ENCODE data around the gene IL1R1. TPM values are rescaled to one million over a fixed set of nuclear protein-coding genes. Genes with fewer than 3 reads are reported as not detected.
A peak's percentile ranks its signal among the peaks of the same experiment; 100 is the strongest.

Gene IL1R1
- polyA plus RNA-seq, 1 donor: 21.6 TPM

DNA sequence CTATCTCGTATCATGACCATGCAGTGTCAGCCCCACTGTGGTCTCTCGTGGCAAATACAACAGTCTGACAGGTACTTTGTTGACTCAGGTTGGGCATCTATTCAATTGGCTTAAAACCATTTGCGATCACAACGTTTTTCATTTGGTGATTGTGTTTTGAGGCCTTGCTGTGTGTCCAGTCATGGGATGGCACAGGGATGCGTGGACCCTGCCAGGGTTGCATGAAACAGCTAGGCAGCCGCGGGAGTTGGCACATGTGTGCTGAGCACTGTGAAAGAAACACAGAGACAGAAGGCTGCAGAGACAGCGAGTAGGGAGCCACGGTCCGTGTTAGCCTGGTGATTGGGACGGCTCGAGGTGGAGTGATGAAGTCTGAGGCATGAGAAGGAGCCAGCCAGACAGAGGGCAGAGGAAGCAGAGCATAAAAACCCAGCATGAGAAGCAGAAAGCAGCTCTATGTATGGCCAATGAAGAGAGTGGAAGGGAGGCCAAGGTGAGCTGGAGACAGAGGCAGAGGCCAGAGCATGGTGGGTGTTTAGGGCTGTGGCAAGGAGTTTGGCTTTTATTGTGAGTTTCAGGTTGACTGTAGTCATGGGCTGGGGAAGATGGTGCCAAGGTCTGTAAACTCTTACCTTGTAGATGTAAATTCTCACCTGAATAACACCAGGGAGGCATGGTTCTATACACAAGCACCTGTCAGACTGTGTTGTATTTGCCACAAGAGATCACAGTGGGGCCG, 31.8 kb upstream of the IL1R1 start:
- no CpG with 5 or more reads among the region's 13 CpGs for WGBS (ENCODE audit: insufficient coverage, low lambda C conversion rate)
- Histone ChIP-seq H3K4me3 (ENCODE audit: low read length) (no peak overlapping the region), H3K36me3 (ENCODE audit: control insufficient read depth, insufficient read depth, low read length) (no peaks in the 10 kb centered on the region), H3K27me3 (ENCODE audit: control insufficient read depth, insufficient read depth, low read length) (no peaks in the 10 kb centered on the region), H3K4me1 (ENCODE audit: control insufficient read depth, insufficient read depth, low read length) (no peaks in the 10 kb centered on the region), H3K27ac (ENCODE audit: low read length) (no peak overlapping the region), H3K9me3 (ENCODE audit: control insufficient read depth, low read depth, low read length) (no peaks in the 10 kb centered on the region)
- no peak for DNase-seq

DNA sequence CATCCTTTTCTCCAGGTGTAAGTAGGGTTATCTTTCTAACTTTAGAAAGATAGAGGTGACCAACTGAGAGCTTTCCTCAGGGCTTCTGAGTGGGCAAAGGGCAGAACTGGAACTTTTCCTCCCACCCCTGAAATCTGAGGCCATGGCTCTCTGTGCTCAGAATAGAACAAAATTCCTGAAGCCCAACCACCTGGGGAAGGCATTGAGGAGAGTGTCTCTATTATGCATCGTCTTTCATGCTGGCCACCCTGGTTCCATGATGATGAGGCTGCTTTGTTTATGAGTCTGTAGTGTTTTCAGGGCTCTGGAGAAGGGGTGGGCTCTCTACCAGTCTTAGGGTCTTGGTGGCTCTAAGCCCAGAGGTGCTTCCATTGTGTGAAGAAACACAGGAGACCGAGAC, 30.7 kb upstream of the IL1R1 start:
- no peaks in the 10 kb centered on the region for H3K27me3 ChIP-seq (ENCODE audit: control insufficient read depth, insufficient read depth, low read length)
- WGBS (ENCODE audit: insufficient coverage, low lambda C conversion rate): no CpG with 5 or more reads among the region's 2 CpGs
- H3K9me3 ChIP-seq (ENCODE audit: control insufficient read depth, low read depth, low read length): no peaks in the 10 kb centered on the region
- H3K27ac ChIP-seq (ENCODE audit: low read length): no peak overlapping the region
- H3K4me3 ChIP-seq (ENCODE audit: low read length): no peak overlapping the region
- no peaks in the 10 kb centered on the region for H3K36me3 ChIP-seq (ENCODE audit: control insufficient read depth, insufficient read depth, low read length)
- no peak for DNase-seq
- H3K4me1 ChIP-seq (ENCODE audit: control insufficient read depth, insufficient read depth, low read length): no peaks in the 10 kb centered on the region

GRCh38 chr2:102112271-102112670, 30.3 kb upstream of the IL1R1 start:
- no CpG with 5 or more reads among the region's 1 CpG for WGBS (ENCODE audit: insufficient coverage, low lambda C conversion rate)
- Histone ChIP-seq H3K4me1 (ENCODE audit: control insufficient read depth, insufficient read depth, low read length) (no peaks in the 10 kb centered on the region), H3K4me3 (ENCODE audit: low read length) (no peak overlapping the region), H3K9me3 (ENCODE audit: control insufficient read depth, low read depth, low read length) (no peaks in the 10 kb centered on the region), H3K27me3 (ENCODE audit: control insufficient read depth, insufficient read depth, low read length) (no peaks in the 10 kb centered on the region), H3K27ac (ENCODE audit: low read length) (no peak overlapping the region), H3K36me3 (ENCODE audit: control insufficient read depth, insufficient read depth, low read length) (no peaks in the 10 kb centered on the region)
- DNase-seq: no peak

- no peak overlapping the region for H3K27ac ChIP-seq (ENCODE audit: low read length)
- H3K36me3 ChIP-seq (ENCODE audit: control insufficient read depth, insufficient read depth, low read length): no peaks in the 10 kb centered on the region
These were observed 29.6 kb upstream of the IL1R1 start for GRCh38 chr2:102112692-102113665.

GRCh38 chr2:102114290-102114721, 28.2 kb upstream of the IL1R1 start:
- DNase-seq: no peak
- no peaks in the 10 kb centered on the region for H3K9me3 ChIP-seq (ENCODE audit: control insufficient read depth, low read depth, low read length)
- H3K4me3 ChIP-seq (ENCODE audit: low read length): no peak overlapping the region
- 100% methylated on average over 1 of the region's 6 CpGs for WGBS (ENCODE audit: insufficient coverage, low lambda C conversion rate)
- H3K27me3 ChIP-seq (ENCODE audit: control insufficient read depth, insufficient read depth, low read length): no peaks in the 10 kb centered on the region
- no peaks in the 10 kb centered on the region for H3K4me1 ChIP-seq (ENCODE audit: control insufficient read depth, insufficient read depth, low read length)
- H3K27ac ChIP-seq (ENCODE audit: low read length): peak overlapping the region; percentile 43
- no peaks in the 10 kb centered on the region for H3K36me3 ChIP-seq (ENCODE audit: control insufficient read depth, insufficient read depth, low read length)

More at GRCh38 chr2:102112692-102113665, 29.6 kb upstream of the IL1R1 start:
- no peaks in the 10 kb centered on the region for H3K27me3 ChIP-seq (ENCODE audit: control insufficient read depth, insufficient read depth, low read length)
- WGBS (ENCODE audit: insufficient coverage, low lambda C conversion rate): 100% methylated on average over 3 of the region's 10 CpGs
- H3K4me1 ChIP-seq (ENCODE audit: control insufficient read depth, insufficient read depth, low read length): no peaks in the 10 kb centered on the region
- H3K9me3 ChIP-seq (ENCODE audit: control insufficient read depth, low read depth, low read length): no peaks in the 10 kb centered on the region
- no peak overlapping the region for H3K4me3 ChIP-seq (ENCODE audit: low read length)
- no peak for DNase-seq

GRCh38 chr2:102114851-102115497, 27.6 kb upstream of the IL1R1 start:
- 40% methylated on average over 1 of the region's 5 CpGs for WGBS (ENCODE audit: insufficient coverage, low lambda C conversion rate)
- H3K4me1 ChIP-seq (ENCODE audit: control insufficient read depth, insufficient read depth, low read length): no peaks in the 10 kb centered on the region
- no peaks in the 10 kb centered on the region for H3K27me3 ChIP-seq (ENCODE audit: control insufficient read depth, insufficient read depth, low read length)
- no peaks in the 10 kb centered on the region for H3K36me3 ChIP-seq (ENCODE audit: control insufficient read depth, insufficient read depth, low read length)
- H3K4me3 ChIP-seq (ENCODE audit: low read length): no peak overlapping the region
- no peaks in the 10 kb centered on the region for H3K9me3 ChIP-seq (ENCODE audit: control insufficient read depth, low read depth, low read length)
- H3K27ac ChIP-seq (ENCODE audit: low read length): peak overlapping the region; percentile 43
- no peak for DNase-seq

- WGBS (ENCODE audit: insufficient coverage, low lambda C conversion rate): 81% methylated on average over 5 of the region's 8 CpGs
- peak overlapping the region; percentile 39 for H3K27ac ChIP-seq (ENCODE audit: low read length)
- no peaks in the 10 kb centered on the region for H3K4me1 ChIP-seq (ENCODE audit: control insufficient read depth, insufficient read depth, low read length)
- H3K36me3 ChIP-seq (ENCODE audit: control insufficient read depth, insufficient read depth, low read length): no peaks in the 10 kb centered on the region
- H3K4me3 ChIP-seq (ENCODE audit: low read length): no peak overlapping the region
- no peaks in the 10 kb centered on the region for H3K9me3 ChIP-seq (ENCODE audit: control insufficient read depth, low read depth, low read length)
- H3K27me3 ChIP-seq (ENCODE audit: control insufficient read depth, insufficient read depth, low read length): no peaks in the 10 kb centered on the region
- DNase-seq: peak in 1 of 2 donors; percentile 33
These were observed 25.7 kb upstream of the IL1R1 start for GRCh38 chr2:102116630-102117471.

DNA sequence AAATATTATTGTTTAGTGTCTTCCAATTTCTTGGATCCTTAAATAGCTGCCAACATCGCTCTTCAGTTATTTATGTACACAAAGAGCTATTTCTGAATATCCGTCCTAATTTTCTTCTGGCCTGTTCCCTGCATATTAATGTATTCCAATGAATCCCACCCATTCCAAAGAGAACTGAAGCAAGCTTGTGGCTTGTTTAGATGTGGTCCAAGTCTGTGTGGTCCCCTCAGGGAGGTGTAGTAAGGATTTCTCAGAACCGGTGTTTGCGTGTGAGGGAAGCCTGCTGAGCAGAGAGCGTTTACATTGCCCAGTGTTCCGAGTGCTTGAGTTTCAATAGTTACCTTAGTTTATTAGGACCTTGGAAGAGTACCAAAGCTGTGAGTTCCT, 25.1 kb upstream of the IL1R1 start:
- no peaks in the 10 kb centered on the region for H3K4me1 ChIP-seq (ENCODE audit: control insufficient read depth, insufficient read depth, low read length)
- H3K4me3 ChIP-seq (ENCODE audit: low read length): no peak overlapping the region
- H3K9me3 ChIP-seq (ENCODE audit: control insufficient read depth, low read depth, low read length): no peaks in the 10 kb centered on the region
- DNase-seq: peak in 1 of 2 donors; percentile 44
- H3K27ac ChIP-seq (ENCODE audit: low read length): no peak overlapping the region
- no peaks in the 10 kb centered on the region for H3K36me3 ChIP-seq (ENCODE audit: control insufficient read depth, insufficient read depth, low read length)
- H3K27me3 ChIP-seq (ENCODE audit: control insufficient read depth, insufficient read depth, low read length): no peaks in the 10 kb centered on the region
- WGBS (ENCODE audit: insufficient coverage, low lambda C conversion rate): 71% methylated on average over 1 of the region's 6 CpGs

GRCh38 chr2:102119255-102119654, 23.3 kb upstream of the IL1R1 start:
- H3K27ac ChIP-seq (ENCODE audit: low read length): no peak overlapping the region
- no peaks in the 10 kb centered on the region for H3K36me3 ChIP-seq (ENCODE audit: control insufficient read depth, insufficient read depth, low read length)
- H3K4me3 ChIP-seq (ENCODE audit: low read length): no peak overlapping the region
- WGBS (ENCODE audit: insufficient coverage, low lambda C conversion rate): no CpG with 5 or more reads among the region's 1 CpG
- H3K27me3 ChIP-seq (ENCODE audit: control insufficient read depth, insufficient read depth, low read length): no peaks in the 10 kb centered on the region
- no peaks in the 10 kb centered on the region for H3K9me3 ChIP-seq (ENCODE audit: control insufficient read depth, low read depth, low read length)
- no peaks in the 10 kb centered on the region for H3K4me1 ChIP-seq (ENCODE audit: control insufficient read depth, insufficient read depth, low read length)
- no peak for DNase-seq
